Neural cell (in vitro differentiated cells): Measurements from ENCODE around the gene LARGE1. TPM values are rescaled to one million over a fixed set of nuclear protein-coding genes. Genes with fewer than 3 reads are reported as not detected.

Source experiments
- H2AFZ ChIP-seq: fragments of 200-600, 300-800 bp; sonication (generic), shearing (Covaris generic); 2 replicates; pipeline ENCODE4 v1.6.0; 2014; ENCODE audit warnings: low read depth, mild to moderate bottlenecking, antibody characterized with exemption, low read length, moderate library complexity
- H3F3A ChIP-seq: fragments of 200-600 bp; shearing (Covaris generic); 2 replicates; pipeline ENCODE4 v1.6.1; 2016; ENCODE audit warnings: mild to moderate bottlenecking, moderate library complexity, mixed read lengths, antibody characterized with exemption, low read length; ENCODE audit not compliant: insufficient read depth, poor library complexity, severe bottlenecking
- H3K27ac ChIP-seq: fragments of 200-600, 300-800 bp; sonication (generic), shearing (Covaris generic); 2 replicates; pipeline ENCODE4 v1.5.1; 2014; ENCODE audit warnings: mild to moderate bottlenecking, low read length, moderate library complexity
- H3K27me3 ChIP-seq: fragments of 300-800, 200-600 bp; sonication (generic), shearing (Covaris generic); 2 replicates; pipeline ENCODE4 v1.6.0; 2014; ENCODE audit warnings: mild to moderate bottlenecking, low read depth, low read length, moderate library complexity; ENCODE audit not compliant: insufficient read depth
- H3K36me3 ChIP-seq: fragments of 300-800, 200-600 bp; sonication (generic), shearing (Covaris generic); 2 replicates; pipeline ENCODE4 v1.5.1; 2014; ENCODE audit warnings: mild to moderate bottlenecking, antibody characterized with exemption, low read length, moderate library complexity; ENCODE audit not compliant: insufficient read depth
- H3K4me2 ChIP-seq: fragments of 300-800, 200-600 bp; sonication (generic), shearing (Covaris generic); 2 replicates; pipeline ENCODE4 v1.6.0; 2014; ENCODE audit warnings: mild to moderate bottlenecking, low read length
- H3K4me3 ChIP-seq: fragments of 300-800, 200-600 bp; sonication (generic), shearing (Covaris generic); 2 replicates; pipeline ENCODE4 v1.5.1; 2014; ENCODE audit warnings: mild to moderate bottlenecking, low read length, moderate library complexity
- H3K79me2 ChIP-seq: fragments of 200-600 bp; shearing (Covaris generic); replicated peaks from 2 replicates; pipeline ENCODE4 v1.6.0; 2014; ENCODE audit warnings: mild to moderate bottlenecking, low read length, moderate library complexity; ENCODE audit not compliant: insufficient read depth
- H3K9ac ChIP-seq: fragments of 300-800, 200-600 bp; sonication (generic), shearing (Covaris generic); 2 replicates; pipeline ENCODE4 v1.6.1; 2016; ENCODE audit warnings: mild to moderate bottlenecking, low read length, mixed read lengths
- H3K9me2 ChIP-seq: fragments of 200-600 bp; shearing (Covaris generic); 2 replicates; pipeline ENCODE4 v1.6.1; 2016; ENCODE audit warnings: mild to moderate bottlenecking, low read length, mixed read lengths; ENCODE audit not compliant: insufficient read depth
- H3K9me3 ChIP-seq: fragments of 200-600, 300-800 bp; sonication (generic), shearing (Covaris generic); 2 replicates; pipeline ENCODE4 v1.6.1; 2016; ENCODE audit warnings: mild to moderate bottlenecking, mixed run types, low read length, moderate library complexity, mixed read lengths
- H4K20me1 ChIP-seq: fragments of 200-600 bp; shearing (Covaris generic); 2 replicates; pipeline ENCODE4 v1.6.1; 2016; ENCODE audit warnings: mild to moderate bottlenecking, mixed run types; ENCODE audit not compliant: insufficient read depth
- CTCF ChIP-seq: fragments of 450-650 bp; IDR thresholded peaks from 2 replicates; pipeline ENCODE4 v1.5.1; 2014; ENCODE audit warnings: antibody characterized with exemption, mild to moderate bottlenecking, moderate library complexity; ENCODE audit not compliant: poor library complexity, severe bottlenecking
- EP300 ChIP-seq: fragments of 450-650 bp; conservative IDR thresholded peaks from 2 replicates; pipeline ENCODE4 v1.6.1; 2014; ENCODE audit warnings: antibody characterized with exemption, mild to moderate bottlenecking, moderate library complexity; ENCODE audit not compliant: poor library complexity, severe bottlenecking
- EZH2 ChIP-seq: fragments of 200-600, 300-800 bp; shearing (Covaris generic), sonication (generic); IDR thresholded peaks from 2 replicates; pipeline ENCODE4 v1.6.1; 2014; ENCODE audit warnings: antibody characterized with exemption, low read length, borderline replicate concordance, mild to moderate bottlenecking; ENCODE audit not compliant: insufficient read depth, poor library complexity, severe bottlenecking
- MXI1 ChIP-seq: fragments of 450-650 bp; conservative IDR thresholded peaks from 2 replicates; pipeline ENCODE4 v1.6.1; 2014; ENCODE audit warnings: antibody characterized with exemption, mild to moderate bottlenecking; ENCODE audit not compliant: poor library complexity, severe bottlenecking
- POLR2AphosphoS5 ChIP-seq: IDR thresholded peaks from 2 replicates; pipeline ENCODE4 v1.6.1; 2012
- RAD21 ChIP-seq: fragments of 450-650 bp; conservative IDR thresholded peaks from 2 replicates; pipeline ENCODE4 v1.6.1; 2014; ENCODE audit warnings: antibody characterized with exemption, mild to moderate bottlenecking, moderate library complexity
- REST ChIP-seq: IDR thresholded peaks from 2 replicates; pipeline ENCODE4 v1.6.1; 2012; ENCODE audit warnings: borderline replicate concordance
- SMC3 ChIP-seq: fragments of 450-650 bp; conservative IDR thresholded peaks from 2 replicates; pipeline ENCODE4 v1.6.1; 2014; ENCODE audit warnings: antibody characterized with exemption, mild to moderate bottlenecking, moderate library complexity; ENCODE audit not compliant: poor library complexity
- TAF1 ChIP-seq: IDR thresholded peaks from 2 replicates; pipeline ENCODE4 v1.6.1; 2012; ENCODE audit warnings: low read depth
- polyA plus RNA-seq: library from polyadenylated mRNA; depleted of rRNA; stranded (reverse); fragments of >200 nt; gene quantifications from 2 replicates; pipeline ENCODE4 v1.2.3, GENCODE V29; 2014

LARGE1 gene
- polyA plus RNA-seq, 1 donor from 2014 or later, result 27.5 TPM

GRCh38 chr22:33272180-33272579, 648.1 kb downstream of the LARGE1 start:
- Histone ChIP-seq H3K4me2 (no peak overlapping the region), H3K36me3 (peaks cover 4% of the 10 kb centered on the region), H4K20me1 (no peaks in the 10 kb centered on the region), H3K9me2 (no peaks in the 10 kb centered on the region), H3K27me3 (no peaks in the 10 kb centered on the region), H3F3A (no peaks in the 10 kb centered on the region), H3K79me2 (no peaks in the 10 kb centered on the region), H3K27ac (no peak overlapping the region), H3K9ac (no peak overlapping the region), H3K9me3 (no peaks in the 10 kb centered on the region), H2AFZ (no peak overlapping the region), H3K4me3 (no peak overlapping the region)
- TF ChIP-seq MXI1 (no peak), TAF1 (no peak), POLR2AphosphoS5 (no peak), EZH2 (no peak), RAD21 (no peak), REST (no peak), SMC3 (no peak), EP300 (no peak), CTCF (no peak)

GRCh38 chr22:33271390-33272161, 648.7 kb downstream of the LARGE1 start:
- TF ChIP-seq POLR2AphosphoS5 (no peak), RAD21 (no peak), SMC3 (no peak), TAF1 (no peak), MXI1 (no peak), EP300 (no peak), REST (no peak), CTCF (no peak), EZH2 (no peak)
- H3K27ac ChIP-seq, result no peak overlapping the region
- H3K27me3 ChIP-seq, result no peaks in the 10 kb centered on the region

More at GRCh38 chr22:33271390-33272161, 648.7 kb downstream of the LARGE1 start:
- Histone ChIP-seq H3K79me2 (no peaks in the 10 kb centered on the region), H2AFZ (no peak overlapping the region), H3K4me2 (no peak overlapping the region), H3K9ac (no peak overlapping the region), H3K9me2 (no peaks in the 10 kb centered on the region), H3K9me3 (no peaks in the 10 kb centered on the region), H4K20me1 (no peaks in the 10 kb centered on the region), H3K4me3 (no peak overlapping the region), H3K36me3 (no peaks in the 10 kb centered on the region), H3F3A (no peaks in the 10 kb centered on the region)
